ENCODE data around the gene RPTOR.
A peak's percentile ranks its signal among the peaks of the same experiment; 100 is the strongest.

Gene RPTOR

GRCh38 chr17:80824549-80825470, 280.2 kb downstream of the RPTOR start:
- Histone ChIP-seq H3K9ac (ENCODE audit: low read depth, low read length) (no peak overlapping the region), H3K4me3 (ENCODE audit: low read depth, low read length) (no peak overlapping the region), H3K4me1 (ENCODE audit: control insufficient read depth, insufficient read depth, low read length) (peaks cover 21% of the 10 kb centered on the region), H3K9me3 (ENCODE audit: control insufficient read depth, insufficient read depth, low read length) (no peaks in the 10 kb centered on the region), H3K36me3 (ENCODE audit: control insufficient read depth, insufficient read depth, low read length) (peaks cover 2% of the 10 kb centered on the region), H3K27me3 (ENCODE audit: control insufficient read depth, insufficient read depth, low read length) (no peaks in the 10 kb centered on the region)

- Histone ChIP-seq H3K4me3 (ENCODE audit: low read depth, low read length) (no peak overlapping the region), H3K36me3 (ENCODE audit: control insufficient read depth, insufficient read depth, low read length) (peaks cover 2% of the 10 kb centered on the region), H3K9ac (ENCODE audit: low read depth, low read length) (no peak overlapping the region), H3K4me1 (ENCODE audit: control insufficient read depth, insufficient read depth, low read length) (peaks cover 18% of the 10 kb centered on the region), H3K27me3 (ENCODE audit: control insufficient read depth, insufficient read depth, low read length) (no peaks in the 10 kb centered on the region), H3K9me3 (ENCODE audit: control insufficient read depth, insufficient read depth, low read length) (no peaks in the 10 kb centered on the region)
Measured at GRCh38 chr17:80825471-80826345, 281.1 kb downstream of the RPTOR start.

GRCh38 chr17:80826346-80826954, 281.8 kb downstream of the RPTOR start:
- Histone ChIP-seq H3K4me1 (ENCODE audit: control insufficient read depth, insufficient read depth, low read length) (peaks cover 18% of the 10 kb centered on the region), H3K36me3 (ENCODE audit: control insufficient read depth, insufficient read depth, low read length) (peaks cover 2% of the 10 kb centered on the region)

GRCh38 chr17:80826955-80827645, 282.5 kb downstream of the RPTOR start:
- no peak overlapping the region for H3K4me3 ChIP-seq (ENCODE audit: low read depth, low read length)
- H3K9me3 ChIP-seq (ENCODE audit: control insufficient read depth, insufficient read depth, low read length), result no peaks in the 10 kb centered on the region
- H3K4me1 ChIP-seq (ENCODE audit: control insufficient read depth, insufficient read depth, low read length), result peaks cover 18% of the 10 kb centered on the region
- H3K27me3 ChIP-seq (ENCODE audit: control insufficient read depth, insufficient read depth, low read length), result no peaks in the 10 kb centered on the region
- peaks cover 2% of the 10 kb centered on the region for H3K36me3 ChIP-seq (ENCODE audit: control insufficient read depth, insufficient read depth, low read length)
- H3K9ac ChIP-seq (ENCODE audit: low read depth, low read length), result no peak overlapping the region

More at GRCh38 chr17:80826346-80826954, 281.8 kb downstream of the RPTOR start:
- H3K9me3 ChIP-seq (ENCODE audit: control insufficient read depth, insufficient read depth, low read length), result no peaks in the 10 kb centered on the region
- no peak overlapping the region for H3K4me3 ChIP-seq (ENCODE audit: low read depth, low read length)
- H3K27me3 ChIP-seq (ENCODE audit: control insufficient read depth, insufficient read depth, low read length), result no peaks in the 10 kb centered on the region
- no peak overlapping the region for H3K9ac ChIP-seq (ENCODE audit: low read depth, low read length)

- Histone ChIP-seq H3K27me3 (ENCODE audit: control insufficient read depth, insufficient read depth, low read length) (no peaks in the 10 kb centered on the region), H3K36me3 (ENCODE audit: control insufficient read depth, insufficient read depth, low read length) (peaks cover 2% of the 10 kb centered on the region), H3K4me3 (ENCODE audit: low read depth, low read length) (no peak overlapping the region), H3K9ac (ENCODE audit: low read depth, low read length) (no peak overlapping the region), H3K4me1 (ENCODE audit: control insufficient read depth, insufficient read depth, low read length) (peaks cover 19% of the 10 kb centered on the region), H3K9me3 (ENCODE audit: control insufficient read depth, insufficient read depth, low read length) (no peaks in the 10 kb centered on the region)
Measured at GRCh38 chr17:80827646-80828643, 283.3 kb downstream of the RPTOR start.

- Histone ChIP-seq H3K27me3 (ENCODE audit: control insufficient read depth, insufficient read depth, low read length) (no peaks in the 10 kb centered on the region), H3K9me3 (ENCODE audit: control insufficient read depth, insufficient read depth, low read length) (no peaks in the 10 kb centered on the region), H3K36me3 (ENCODE audit: control insufficient read depth, insufficient read depth, low read length) (peaks cover 2% of the 10 kb centered on the region), H3K4me3 (ENCODE audit: low read depth, low read length) (no peak overlapping the region), H3K4me1 (ENCODE audit: control insufficient read depth, insufficient read depth, low read length) (peaks cover 26% of the 10 kb centered on the region), H3K9ac (ENCODE audit: low read depth, low read length) (no peak overlapping the region)
Measured at GRCh38 chr17:80829166-80829813, 284.7 kb downstream of the RPTOR start.

GRCh38 chr17:80830020-80830780, 285.6 kb downstream of the RPTOR start:
- Histone ChIP-seq H3K9ac (ENCODE audit: low read depth, low read length) (no peak overlapping the region), H3K4me1 (ENCODE audit: control insufficient read depth, insufficient read depth, low read length) (peaks cover 26% of the 10 kb centered on the region), H3K27me3 (ENCODE audit: control insufficient read depth, insufficient read depth, low read length) (no peaks in the 10 kb centered on the region), H3K36me3 (ENCODE audit: control insufficient read depth, insufficient read depth, low read length) (peaks cover under 1% of the 10 kb centered on the region), H3K9me3 (ENCODE audit: control insufficient read depth, insufficient read depth, low read length) (no peaks in the 10 kb centered on the region), H3K4me3 (ENCODE audit: low read depth, low read length) (no peak overlapping the region)

- H3K36me3 ChIP-seq (ENCODE audit: control insufficient read depth, insufficient read depth, low read length), result no peaks in the 10 kb centered on the region
- H3K4me3 ChIP-seq (ENCODE audit: low read depth, low read length), result no peak overlapping the region
- no peaks in the 10 kb centered on the region for H3K9me3 ChIP-seq (ENCODE audit: control insufficient read depth, insufficient read depth, low read length)
- no peaks in the 10 kb centered on the region for H3K27me3 ChIP-seq (ENCODE audit: control insufficient read depth, insufficient read depth, low read length)
- H3K9ac ChIP-seq (ENCODE audit: low read depth, low read length), result no peak overlapping the region
- H3K4me1 ChIP-seq (ENCODE audit: control insufficient read depth, insufficient read depth, low read length), result peaks cover 26% of the 10 kb centered on the region
Measured at GRCh38 chr17:80831491-80831890, 286.9 kb downstream of the RPTOR start.

- Histone ChIP-seq H3K4me3 (ENCODE audit: low read depth, low read length) (no peak overlapping the region), H3K9me3 (ENCODE audit: control insufficient read depth, insufficient read depth, low read length) (no peaks in the 10 kb centered on the region), H3K9ac (ENCODE audit: low read depth, low read length) (peak overlapping the region; percentile 8), H3K36me3 (ENCODE audit: control insufficient read depth, insufficient read depth, low read length) (no peaks in the 10 kb centered on the region), H3K4me1 (ENCODE audit: control insufficient read depth, insufficient read depth, low read length) (peaks cover 22% of the 10 kb centered on the region), H3K27me3 (ENCODE audit: control insufficient read depth, insufficient read depth, low read length) (no peaks in the 10 kb centered on the region)
Measured at GRCh38 chr17:80832266-80832676, 287.6 kb downstream of the RPTOR start.

All from iPS-15b (cell line).